Measurements from ENCODE around the gene TRIO.

GRCh38 chr5:14435481-14435880 is 292.3 kb downstream of the TRIO start:
- TF ChIP-seq CTCF (conservative IDR thresholded peaks at IDR 0.05; ENCODE audit: low read depth, low read length), result no peak
- TF ChIP-seq EZH2 (IDR thresholded peaks at IDR 0.05; ENCODE audit: borderline replicate concordance, low read depth, low read length, poor library complexity, severe bottlenecking), result no peak

All from A673 (cell line).